GM18873 (cell line): Measurements from ENCODE around the gene COG7.
"Not testable (repeated sequence)": the region's sequence is repeated elsewhere in the genome, so short reads cannot be mapped to it uniquely, and the experiment has no call there.

Experiments
- ATAC-seq: cut with Tn5 transposase; IDR thresholded peaks from one replicate; pipeline ENCODE4 v1.9.1; 2021; ENCODE audit warnings: mild to moderate bottlenecking, moderate library complexity, moderate number of reproducible peaks; ENCODE audit not compliant: unreplicated experiment, low FRiP score

COG7 gene

GRCh38 chr16:23416816-23417215 is 36.2 kb downstream of the COG7 start:
- ATAC-seq: no peak

- no peak for ATAC-seq
Observed at GRCh38 chr16:23414731-23415130, 38.3 kb downstream of the COG7 start.

DNA sequence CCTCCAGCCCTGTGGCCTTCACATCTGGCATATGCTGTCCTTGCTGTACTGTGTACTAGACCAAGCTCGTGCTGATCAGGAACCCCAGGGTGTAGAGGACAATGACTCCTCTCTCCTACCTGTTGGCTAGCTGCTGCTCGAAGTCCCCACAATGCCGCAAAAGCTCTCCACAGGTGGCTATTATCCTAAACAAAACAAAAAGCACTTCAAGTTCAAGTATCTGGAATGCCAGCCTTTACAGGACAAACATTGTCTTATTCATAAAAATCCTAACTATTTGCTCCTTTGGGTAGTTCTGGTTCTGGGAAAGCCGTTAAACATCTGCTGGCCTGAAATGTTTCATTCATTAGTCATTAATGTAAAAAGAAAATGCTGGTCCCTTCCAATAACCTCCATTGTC is 42.8 kb downstream of the COG7 start:
- ATAC-seq: no peak

- ATAC-seq: no peak
Observed at GRCh38 chr16:23409522-23409921, 43.5 kb downstream of the COG7 start.

GRCh38 chr16:23408823-23409298 is 44.1 kb downstream of the COG7 start:
- ATAC-seq: no peak

DNA sequence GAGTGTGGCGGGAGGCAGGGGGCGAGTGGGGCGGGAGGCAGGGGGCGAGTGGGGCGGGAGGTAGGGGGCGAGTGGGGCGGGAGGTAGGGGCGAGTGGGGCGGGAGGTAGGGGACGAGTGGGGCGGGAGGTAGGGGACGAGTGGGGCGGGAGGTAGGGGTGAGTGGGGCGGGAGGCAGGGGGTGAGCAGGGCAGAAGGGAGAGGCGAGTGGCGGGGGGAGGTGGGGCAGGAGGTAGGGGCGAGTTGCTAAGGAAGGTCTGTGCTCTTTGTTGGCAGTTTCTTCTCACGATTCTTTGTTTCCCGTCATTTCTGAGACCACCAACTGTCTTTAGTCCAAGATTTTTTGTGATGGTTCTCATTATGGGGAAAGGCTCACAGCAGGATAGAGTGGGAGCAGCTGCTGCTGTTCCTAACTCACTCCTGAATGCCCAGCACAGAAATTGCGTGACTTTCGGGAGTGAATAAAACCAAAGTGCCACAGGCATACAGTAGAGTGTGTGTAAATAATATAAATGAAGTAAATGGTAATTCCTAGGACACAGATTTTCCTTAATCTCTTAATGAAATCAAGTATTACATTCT is 44.7 kb downstream of the COG7 start:
- no peak for ATAC-seq

DNA sequence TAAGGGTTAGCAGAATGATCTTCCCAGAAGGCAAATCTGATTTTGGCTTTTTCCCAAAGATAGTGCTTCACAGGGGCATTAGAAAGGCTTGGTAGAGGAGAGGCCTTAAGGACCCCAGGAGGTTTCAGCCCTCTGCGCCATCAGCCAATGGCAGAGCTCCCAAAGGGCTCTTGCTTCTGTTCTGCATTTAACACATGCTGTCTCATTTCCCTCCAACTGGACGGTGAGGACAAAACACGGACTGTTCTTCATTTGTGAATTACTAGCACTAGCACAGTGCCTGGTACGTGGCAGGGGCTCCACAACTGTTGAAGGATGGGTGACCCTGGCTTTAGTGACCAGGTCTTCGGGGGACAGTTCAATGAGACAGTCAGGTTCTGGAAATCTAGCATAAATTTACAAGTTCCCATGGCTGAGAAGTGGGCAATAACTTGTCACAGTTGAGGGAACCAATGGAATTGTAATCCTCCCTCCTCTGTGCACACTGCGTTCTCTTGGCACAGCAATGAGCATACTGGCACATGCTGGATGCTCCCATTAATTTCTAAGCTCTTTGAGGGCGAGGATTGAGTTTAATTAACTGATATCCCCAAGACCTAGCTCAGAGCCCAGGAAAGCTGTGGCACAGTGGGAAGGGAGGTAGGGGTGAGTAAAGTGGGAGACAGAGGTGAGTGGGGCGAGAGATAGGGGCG is 45.4 kb downstream of the COG7 start:
- no peak for ATAC-seq

- ATAC-seq: no peak
Observed at GRCh38 chr16:23406546-23407240, 46.3 kb downstream of the COG7 start.

GRCh38 chr16:23406024-23406423 is 47.0 kb downstream of the COG7 start:
- ATAC-seq: no peak

GRCh38 chr16:23403547-23403946 is 49.4 kb downstream of the COG7 start:
- no peak for ATAC-seq

- ATAC-seq: no peak
Observed at GRCh38 chr16:23402100-23402499, 50.9 kb downstream of the COG7 start.

DNA sequence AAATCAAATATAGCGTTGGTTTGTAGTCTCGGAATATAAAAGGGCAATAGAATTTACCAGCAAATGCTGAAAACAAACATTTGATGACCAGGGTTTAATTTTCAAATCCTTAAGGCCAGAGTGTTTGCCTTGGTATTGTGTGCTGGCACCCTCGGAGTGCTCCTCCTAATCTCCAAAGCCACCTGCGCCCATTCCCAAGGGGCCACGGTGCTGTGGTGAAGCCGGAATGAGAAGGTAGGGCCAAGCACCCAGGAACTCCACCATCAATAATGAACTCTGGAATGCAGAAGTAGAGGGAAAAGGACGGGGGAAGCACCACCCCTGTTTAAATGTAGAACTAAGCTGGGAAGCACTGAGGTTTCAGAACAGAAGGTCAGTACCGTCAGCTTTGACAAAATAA is 51.9 kb downstream of the COG7 start:
- no peak for ATAC-seq

- ATAC-seq: not testable (repeated sequence)
Observed at GRCh38 chr16:23400447-23400846, 52.5 kb downstream of the COG7 start.

- ATAC-seq: no peak
Observed at GRCh38 chr16:23398987-23399805, 53.8 kb downstream of the COG7 start.

DNA sequence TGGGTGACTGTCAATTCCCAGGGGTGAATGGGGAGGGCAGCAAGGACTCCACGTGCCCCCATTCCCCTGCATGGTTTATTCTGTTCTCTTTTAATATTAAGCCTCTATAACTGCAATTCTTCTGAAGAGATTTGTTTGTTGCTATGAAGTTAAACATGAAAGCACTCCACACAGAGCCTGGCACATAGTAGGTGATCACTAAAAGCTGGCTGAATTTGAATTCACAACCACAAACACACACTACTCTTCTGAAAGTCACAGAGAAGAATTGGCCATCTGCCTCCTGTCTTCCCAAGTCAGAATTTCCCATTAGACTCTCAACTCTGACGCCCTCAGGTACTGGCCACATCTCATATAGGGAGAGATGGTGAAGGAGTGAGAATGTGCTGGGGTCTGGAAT is 55.5 kb downstream of the COG7 start:
- ATAC-seq: no peak

GRCh38 chr16:23395732-23396131 is 57.3 kb downstream of the COG7 start:
- no peak for ATAC-seq

- ATAC-seq: no peak
Observed at GRCh38 chr16:23394141-23394831, 58.7 kb downstream of the COG7 start.

DNA sequence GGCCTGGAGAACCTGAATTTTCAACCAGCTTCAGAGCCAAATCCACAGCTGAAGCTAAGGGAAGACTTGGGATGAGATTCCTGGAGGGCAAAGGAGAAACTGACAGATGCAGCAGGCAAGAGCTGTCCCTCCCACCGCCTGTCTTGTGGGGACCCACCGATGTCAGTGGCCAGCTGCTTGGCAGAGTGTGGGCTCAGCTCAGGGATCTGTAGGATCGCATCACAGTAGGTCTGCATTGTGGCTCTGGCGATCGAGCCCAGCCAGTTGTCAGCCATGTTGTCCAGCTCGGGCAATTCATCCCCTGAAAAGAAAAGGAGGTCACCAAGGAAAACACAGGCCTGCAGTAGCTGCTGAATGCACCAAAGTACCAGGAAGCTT is 60.8 kb downstream of the COG7 start:
- no peak for ATAC-seq

DNA sequence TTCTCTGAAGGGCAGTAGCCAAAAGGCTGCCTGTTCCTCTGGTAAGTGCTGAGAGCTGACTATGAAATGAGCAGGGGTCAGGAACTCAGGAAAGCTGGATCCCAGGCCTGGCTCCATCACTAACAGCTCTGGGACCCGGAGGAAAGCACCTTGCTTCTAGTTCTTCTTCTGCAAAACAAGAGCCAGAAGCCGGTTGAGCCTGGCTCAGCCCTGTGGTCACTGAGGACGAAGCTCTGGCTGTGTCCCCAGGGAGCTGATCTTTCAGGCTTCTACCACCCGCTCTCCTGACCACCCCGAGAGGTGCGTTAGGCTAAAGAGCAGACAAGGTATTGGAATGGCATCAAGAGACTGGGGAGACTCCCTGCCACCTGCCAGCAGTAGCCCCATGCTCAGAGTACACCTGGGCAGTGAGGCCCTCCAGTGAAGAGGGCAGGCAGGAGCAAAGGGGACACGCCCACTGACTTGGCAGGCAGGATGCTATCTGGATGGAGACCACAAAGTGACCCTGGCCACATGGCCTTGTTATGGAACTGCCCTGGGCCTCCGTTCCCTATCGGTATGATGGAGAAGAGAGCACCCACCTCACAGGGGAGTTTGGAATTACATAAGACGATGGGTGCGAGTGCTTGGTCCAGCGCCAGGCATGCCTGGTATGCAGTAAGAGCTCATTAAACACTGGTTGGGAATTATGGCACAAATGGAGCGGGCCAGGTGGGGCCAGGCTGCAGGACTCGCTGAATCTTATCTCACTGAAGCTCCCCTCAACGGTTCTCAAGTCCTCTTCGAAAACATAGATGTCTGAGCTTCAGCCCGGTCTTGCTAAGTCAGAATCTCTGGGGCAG is 61.4 kb downstream of the COG7 start:
- no peak for ATAC-seq
